Breast epithelium (tissue), 3 donors: ENCODE measurements around the gene HDAC7.

ENCODE experiments used
- CTCF ChIP-seq, 3 donors: fragments of 450-650 bp; IDR thresholded peaks; one replicate each; pipeline ENCODE4 v1.5.1; 2016 to 2017; ENCODE audit warnings: antibody characterized with exemption in 3 of 3, mild to moderate bottlenecking in 3 of 3, moderate library complexity in 3 of 3
- POLR2AphosphoS5 ChIP-seq, 3 donors: sonication (generic); formaldehyde crosslinking; IDR thresholded peaks; one replicate each; pipeline ENCODE4 v1.6.1; 2017; ENCODE audit warnings: antibody characterized with exemption in 3 of 3

GRCh38 chr12:47774663-47775062 is 45.0 kb downstream of the HDAC7 start:
- no peak for TF ChIP-seq CTCF (IDR thresholded peaks at IDR 0.05)
- TF ChIP-seq POLR2AphosphoS5 (IDR thresholded peaks at IDR 0.05) = no peak
